HG02588 (cell line): ENCODE results near the gene SARS1.
"Not testable (repeated sequence)": the region's sequence is repeated elsewhere in the genome, so short reads cannot be mapped to it uniquely, and the experiment has no call there.

Source experiments
- ATAC-seq: cut with Tn5 transposase; IDR thresholded peaks from one replicate; pipeline ENCODE4 v1.9.1; 2021; ENCODE audit warnings: mild to moderate bottlenecking, moderate library complexity; ENCODE audit not compliant: unreplicated experiment

Gene SARS1

GRCh38 chr1:109213824-109214693, at the start of gene SARS1:
SARS1 (plus strand) TSS chr1:109213918; CDS start chr1:109213993, 75 bp downstream.
- ATAC-seq = peak; percentile 82

GRCh38 chr1:109164538-109164937, 49.2 kb upstream of the SARS1 start:
- ATAC-seq = no peak

GRCh38 chr1:109167001-109167506, 46.7 kb upstream of the SARS1 start:
- no peak for ATAC-seq

- ATAC-seq = no peak
Observed at GRCh38 chr1:109170035-109170764, 43.5 kb upstream of the SARS1 start.

- no peak for ATAC-seq
Observed at GRCh38 chr1:109171646-109172045, 42.1 kb upstream of the SARS1 start.

GRCh38 chr1:109176349-109176748, 37.4 kb upstream of the SARS1 start:
- ATAC-seq = not testable (repeated sequence)

- not testable (repeated sequence) for ATAC-seq
Observed at GRCh38 chr1:109180715-109181084, 33.0 kb upstream of the SARS1 start.

GRCh38 chr1:109181085-109181806, 32.5 kb upstream of the SARS1 start:
- ATAC-seq = no peak

- ATAC-seq = no peak
Observed at GRCh38 chr1:109181807-109182163, 31.9 kb upstream of the SARS1 start.

GRCh38 chr1:109183058-109183738, 30.5 kb upstream of the SARS1 start:
- no peak for ATAC-seq

- no peak for ATAC-seq
Observed at GRCh38 chr1:109184687-109185086, 29.0 kb upstream of the SARS1 start.

GRCh38 chr1:109185357-109185756, 28.4 kb upstream of the SARS1 start:
- ATAC-seq = no peak

- ATAC-seq = no peak
Observed at GRCh38 chr1:109185990-109186732, 27.6 kb upstream of the SARS1 start.

GRCh38 chr1:109186733-109187086, 27.0 kb upstream of the SARS1 start:
- ATAC-seq = no peak

- ATAC-seq = no peak
Observed at GRCh38 chr1:109187127-109187526, 26.6 kb upstream of the SARS1 start.

- ATAC-seq = no peak
Observed at GRCh38 chr1:109188200-109188599, 25.5 kb upstream of the SARS1 start.

GRCh38 chr1:109188781-109189180, 24.9 kb upstream of the SARS1 start:
- no peak for ATAC-seq

GRCh38 chr1:109190189-109190588, 23.5 kb upstream of the SARS1 start:
- ATAC-seq = no peak

GRCh38 chr1:109191377-109191776, 22.3 kb upstream of the SARS1 start:
- ATAC-seq = no peak

- no peak for ATAC-seq
Observed at GRCh38 chr1:109191891-109192290, 21.8 kb upstream of the SARS1 start.
